SK-N-SH treated with all-trans-retinoic acid at 6 μM for 48 hours (cell line): ENCODE results near the gene CD300C.

Experiments
- ATAC-seq: fragments of 200-7000 bp; cut with Tn5 transposase; 3 replicates; pipeline ENCODE4 v1.9.1; 2020; ENCODE audit warnings: mild to moderate bottlenecking, moderate library complexity
- ARNTL ChIP-seq: fragments of 450-650 bp; formaldehyde crosslinking; IDR thresholded peaks from 2 replicates; pipeline ENCODE4 v1.5.0; 2020; ENCODE audit warnings: low read depth, mild to moderate bottlenecking, moderate library complexity, borderline replicate concordance
- CREB5 ChIP-seq: fragments of 250-450 bp; sonication (Bioruptor Pico); IDR thresholded peaks from 2 replicates; pipeline ENCODE4 v1.5.1; 2020; ENCODE audit warnings: low read depth, mild to moderate bottlenecking, moderate library complexity
- CSDC2 ChIP-seq: fragments of 250-450 bp; sonication (Bioruptor Pico); IDR thresholded peaks from 2 replicates; pipeline ENCODE4 v1.5.0; 2020; ENCODE audit warnings: mild to moderate bottlenecking, moderate library complexity
- ESRRG ChIP-seq: fragments of 250-450 bp; sonication (Bioruptor Pico); IDR thresholded peaks from 2 replicates; pipeline ENCODE4 v1.6.1; 2021; ENCODE audit warnings: mild to moderate bottlenecking
- GLIS3 ChIP-seq: fragments of 250-450 bp; sonication (Bioruptor Pico); IDR thresholded peaks from 2 replicates; pipeline ENCODE4 v1.5.0; 2020; ENCODE audit warnings: mild to moderate bottlenecking, moderate library complexity
- ISL1 ChIP-seq: fragments of 250-450 bp; sonication (Bioruptor Pico); IDR thresholded peaks from 2 replicates; pipeline ENCODE4 v2.1.2; 2022; ENCODE audit warnings: mild to moderate bottlenecking, moderate library complexity
- OSR1 ChIP-seq: fragments of 250-450 bp; sonication (Bioruptor Pico); IDR thresholded peaks from 2 replicates; pipeline ENCODE4 v1.8.0; 2022; ENCODE audit warnings: moderate library complexity, mild to moderate bottlenecking, inconsistent platforms
- PATZ1 ChIP-seq: fragments of 250-450 bp; sonication (Bioruptor Pico); IDR thresholded peaks from 2 replicates; pipeline ENCODE4 v1.8.0; 2020; ENCODE audit warnings: mild to moderate bottlenecking, moderate library complexity, borderline replicate concordance
- PPARA ChIP-seq: fragments of 250-450 bp; sonication (Bioruptor Pico); IDR thresholded peaks from 2 replicates; pipeline ENCODE4 v1.5.0; 2020; ENCODE audit warnings: mild to moderate bottlenecking, borderline replicate concordance
- RARB ChIP-seq: fragments of 250-450 bp; sonication (Bioruptor Pico); IDR thresholded peaks from 2 replicates; pipeline ENCODE4 v1.8.0; 2021; ENCODE audit warnings: mild to moderate bottlenecking, moderate library complexity
- SNAI2 ChIP-seq: fragments of 250-450 bp; sonication (Bioruptor Pico); IDR thresholded peaks from 2 replicates; pipeline ENCODE4 v1.5.0; 2020; ENCODE audit warnings: mild to moderate bottlenecking, moderate library complexity
- TCF4 ChIP-seq: fragments of 250-450 bp; sonication (Bioruptor Pico); IDR thresholded peaks from 2 replicates; pipeline ENCODE4 v1.8.0; 2021; ENCODE audit warnings: mild to moderate bottlenecking, moderate library complexity, borderline replicate concordance
- TOX ChIP-seq: fragments of 250-450 bp; sonication (Bioruptor Pico); IDR thresholded peaks from 2 replicates; pipeline ENCODE4 v1.8.0; 2021; ENCODE audit warnings: mild to moderate bottlenecking, moderate library complexity, borderline replicate concordance
- ZC3H10 ChIP-seq: fragments of 250-450 bp; sonication (Bioruptor Pico); IDR thresholded peaks from 2 replicates; pipeline ENCODE4 v1.5.1; 2021; ENCODE audit warnings: mild to moderate bottlenecking, moderate library complexity
- ZFP3 ChIP-seq: fragments of 250-450 bp; sonication (Bioruptor Pico); IDR thresholded peaks from 2 replicates; pipeline ENCODE4 v1.5.0; 2020; ENCODE audit warnings: mild to moderate bottlenecking, moderate library complexity
- ZFP30 ChIP-seq: fragments of 450-650 bp; formaldehyde crosslinking; IDR thresholded peaks from 2 replicates; pipeline ENCODE4 v1.5.0; 2022; ENCODE audit warnings: mild to moderate bottlenecking, moderate library complexity
- ZNF565 ChIP-seq: fragments of 450-650 bp; formaldehyde crosslinking; conservative IDR thresholded peaks from 2 replicates; pipeline ENCODE4 v1.5.0; 2020; ENCODE audit warnings: low read depth, mild to moderate bottlenecking, moderate library complexity
- ZNF70 ChIP-seq: fragments of 450-650 bp; formaldehyde crosslinking; IDR thresholded peaks from 2 replicates; pipeline ENCODE4 v1.5.0; 2020; ENCODE audit warnings: mild to moderate bottlenecking, moderate library complexity
- ZNF8 ChIP-seq: fragments of 450-650 bp; formaldehyde crosslinking; IDR thresholded peaks from 2 replicates; pipeline ENCODE4 v1.5.0; 2020; ENCODE audit warnings: mild to moderate bottlenecking, moderate library complexity
- TF ChIP-seq, protein P1 (sequence below): fragments of 250-450 bp; sonication (Bioruptor Pico); IDR thresholded peaks from 2 replicates; pipeline ENCODE4 v1.8.0; 2021; ENCODE audit warnings: low read depth, mild to moderate bottlenecking, moderate library complexity, borderline replicate concordance
- TF ChIP-seq, protein P2 (sequence below): fragments of 250-450 bp; sonication (Bioruptor Pico); IDR thresholded peaks from 2 replicates; pipeline ENCODE4 v1.5.0; 2020; ENCODE audit warnings: mild to moderate bottlenecking, moderate library complexity
- TF ChIP-seq, protein P3 (sequence below): fragments of 250-450 bp; sonication (Bioruptor Pico); IDR thresholded peaks from 2 replicates; pipeline ENCODE4 v1.5.1; 2021; ENCODE audit warnings: mild to moderate bottlenecking, moderate library complexity

CD300C gene

GRCh38 chr17:74515941-74516340 lies 30.0 kb downstream of the CD300C start:
- ATAC-seq = no peak
- TF ChIP-seq RARB (CRISPR knock-in tag) = no peak
- no peak for TF ChIP-seq PATZ1 (CRISPR knock-in tag)
- TF ChIP-seq ZNF565 = no peak
- no peak for TF ChIP-seq OSR1
- no peak for TF ChIP-seq ZFP3
- TF ChIP-seq CSDC2 (CRISPR knock-in tag) = no peak
- no peak for TF ChIP-seq CREB5 (CRISPR knock-in tag)
- no peak for TF ChIP-seq PPARA
- no peak for TF ChIP-seq ZNF70
- TF ChIP-seq TOX (CRISPR knock-in tag) = no peak
- no peak for TF ChIP-seq SNAI2 (CRISPR knock-in tag)
- TF ChIP-seq ZC3H10 (CRISPR knock-in tag) = no peak
- no peak for TF ChIP-seq GLIS3 (CRISPR knock-in tag)
- TF ChIP-seq, protein P1, sequence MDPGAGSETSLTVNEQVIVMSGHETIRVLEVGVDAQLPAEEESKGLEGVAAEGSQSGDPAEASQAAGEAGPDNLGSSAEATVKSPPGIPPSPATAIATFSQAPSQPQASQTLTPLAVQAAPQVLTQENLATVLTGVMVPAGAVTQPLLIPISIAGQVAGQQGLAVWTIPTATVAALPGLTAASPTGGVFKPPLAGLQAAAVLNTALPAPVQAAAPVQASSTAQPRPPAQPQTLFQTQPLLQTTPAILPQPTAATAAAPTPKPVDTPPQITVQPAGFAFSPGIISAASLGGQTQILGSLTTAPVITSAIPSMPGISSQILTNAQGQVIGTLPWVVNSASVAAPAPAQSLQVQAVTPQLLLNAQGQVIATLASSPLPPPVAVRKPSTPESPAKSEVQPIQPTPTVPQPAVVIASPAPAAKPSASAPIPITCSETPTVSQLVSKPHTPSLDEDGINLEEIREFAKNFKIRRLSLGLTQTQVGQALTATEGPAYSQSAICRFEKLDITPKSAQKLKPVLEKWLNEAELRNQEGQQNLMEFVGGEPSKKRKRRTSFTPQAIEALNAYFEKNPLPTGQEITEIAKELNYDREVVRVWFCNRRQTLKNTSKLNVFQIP = no peak
- TF ChIP-seq, protein P2, sequence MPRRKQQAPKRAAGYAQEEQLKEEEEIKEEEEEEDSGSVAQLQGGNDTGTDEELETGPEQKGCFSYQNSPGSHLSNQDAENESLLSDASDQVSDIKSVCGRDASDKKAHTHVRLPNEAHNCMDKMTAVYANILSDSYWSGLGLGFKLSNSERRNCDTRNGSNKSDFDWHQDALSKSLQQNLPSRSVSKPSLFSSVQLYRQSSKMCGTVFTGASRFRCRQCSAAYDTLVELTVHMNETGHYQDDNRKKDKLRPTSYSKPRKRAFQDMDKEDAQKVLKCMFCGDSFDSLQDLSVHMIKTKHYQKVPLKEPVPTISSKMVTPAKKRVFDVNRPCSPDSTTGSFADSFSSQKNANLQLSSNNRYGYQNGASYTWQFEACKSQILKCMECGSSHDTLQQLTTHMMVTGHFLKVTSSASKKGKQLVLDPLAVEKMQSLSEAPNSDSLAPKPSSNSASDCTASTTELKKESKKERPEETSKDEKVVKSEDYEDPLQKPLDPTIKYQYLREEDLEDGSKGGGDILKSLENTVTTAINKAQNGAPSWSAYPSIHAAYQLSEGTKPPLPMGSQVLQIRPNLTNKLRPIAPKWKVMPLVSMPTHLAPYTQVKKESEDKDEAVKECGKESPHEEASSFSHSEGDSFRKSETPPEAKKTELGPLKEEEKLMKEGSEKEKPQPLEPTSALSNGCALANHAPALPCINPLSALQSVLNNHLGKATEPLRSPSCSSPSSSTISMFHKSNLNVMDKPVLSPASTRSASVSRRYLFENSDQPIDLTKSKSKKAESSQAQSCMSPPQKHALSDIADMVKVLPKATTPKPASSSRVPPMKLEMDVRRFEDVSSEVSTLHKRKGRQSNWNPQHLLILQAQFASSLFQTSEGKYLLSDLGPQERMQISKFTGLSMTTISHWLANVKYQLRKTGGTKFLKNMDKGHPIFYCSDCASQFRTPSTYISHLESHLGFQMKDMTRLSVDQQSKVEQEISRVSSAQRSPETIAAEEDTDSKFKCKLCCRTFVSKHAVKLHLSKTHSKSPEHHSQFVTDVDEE (CRISPR knock-in tag) = no peak

GRCh38 chr17:74514632-74515334 lies 31.1 kb downstream of the CD300C start:
- TF ChIP-seq, protein P3, sequence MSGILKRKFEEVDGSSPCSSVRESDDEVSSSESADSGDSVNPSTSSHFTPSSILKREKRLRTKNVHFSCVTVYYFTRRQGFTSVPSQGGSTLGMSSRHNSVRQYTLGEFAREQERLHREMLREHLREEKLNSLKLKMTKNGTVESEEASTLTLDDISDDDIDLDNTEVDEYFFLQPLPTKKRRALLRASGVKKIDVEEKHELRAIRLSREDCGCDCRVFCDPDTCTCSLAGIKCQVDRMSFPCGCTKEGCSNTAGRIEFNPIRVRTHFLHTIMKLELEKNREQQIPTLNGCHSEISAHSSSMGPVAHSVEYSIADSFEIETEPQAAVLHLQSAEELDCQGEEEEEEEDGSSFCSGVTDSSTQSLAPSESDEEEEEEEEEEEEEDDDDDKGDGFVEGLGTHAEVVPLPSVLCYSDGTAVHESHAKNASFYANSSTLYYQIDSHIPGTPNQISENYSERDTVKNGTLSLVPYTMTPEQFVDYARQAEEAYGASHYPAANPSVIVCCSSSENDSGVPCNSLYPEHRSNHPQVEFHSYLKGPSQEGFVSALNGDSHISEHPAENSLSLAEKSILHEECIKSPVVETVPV (CRISPR knock-in tag) = no peak
- TF ChIP-seq TCF4 (CRISPR knock-in tag) (no peak), ZC3H10 (CRISPR knock-in tag) (no peak), ZNF70 (no peak), OSR1 (no peak), ZNF8 (CRISPR knock-in tag) (no peak), ZFP30 (CRISPR knock-in tag) (no peak)
- ATAC-seq = no peak

GRCh38 chr17:74513987-74514631 lies 31.8 kb downstream of the CD300C start:
- no peak for ATAC-seq
- TF ChIP-seq, protein P1 = no peak
- TF ChIP-seq ISL1 (CRISPR knock-in tag) (no peak), ZFP3 (no peak), RARB (CRISPR knock-in tag) (no peak), ESRRG (no peak), TCF4 (CRISPR knock-in tag) (no peak), CREB5 (CRISPR knock-in tag) (no peak), ARNTL (CRISPR knock-in tag) (no peak)
- TF ChIP-seq, protein P3 (CRISPR knock-in tag) = no peak
